LNCaP clone FGC (cell line): Measurements from ENCODE around the gene WNT3A.

ENCODE experiments used
- DNase-seq: peaks from one replicate; pipeline ENCODE4 v3.0.0-alpha.2; 2011; ENCODE audit warnings: low read depth
- H3K4me3 ChIP-seq: 2 replicates; pipeline ENCODE4 v1.5.1; 2011; ENCODE audit warnings: mild to moderate bottlenecking, low read depth, low read length, control low read depth
- TF ChIP-seq, protein P1 (sequence below): IDR thresholded peaks from 2 replicates; pipeline ENCODE4 v1.5.1; 2012; ENCODE audit warnings: mild to moderate bottlenecking; ENCODE audit not compliant: control insufficient read depth, insufficient read depth; ENCODE audit errors: extremely low read depth

The WNT3A gene

DNA sequence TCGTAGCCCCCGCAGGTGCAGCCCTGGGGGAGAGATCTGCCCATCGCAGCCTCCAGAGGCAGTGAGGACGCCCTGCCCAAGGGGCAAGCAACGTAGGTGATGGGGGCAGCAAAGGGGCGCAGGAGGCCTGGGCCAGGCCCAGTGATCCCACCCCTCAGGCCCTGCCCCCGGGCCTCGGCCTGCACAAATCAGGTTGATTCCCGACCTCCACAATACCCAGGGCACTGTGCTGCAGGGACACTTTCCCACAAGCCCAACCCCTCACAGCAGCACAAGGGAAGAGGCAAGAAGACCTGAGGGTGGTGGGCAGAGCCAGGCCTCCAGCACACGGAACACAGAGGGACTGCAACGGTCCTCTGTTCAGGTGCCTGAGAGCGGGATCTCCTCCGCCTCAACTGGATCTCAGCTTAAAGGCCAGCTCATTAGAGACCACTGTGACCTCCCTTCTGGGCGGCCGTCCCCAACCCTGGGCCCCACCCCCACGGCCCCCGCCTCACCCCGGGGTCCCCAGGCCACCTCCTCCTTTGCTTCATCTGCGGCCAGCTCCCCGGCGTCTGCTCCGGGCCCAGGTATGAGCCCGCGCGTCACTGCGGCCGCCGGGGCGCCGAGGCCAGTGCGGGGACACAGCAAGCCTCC is 74.9 kb downstream of the WNT3A start:
- no peak for DNase-seq
- H3K4me3 ChIP-seq: peak overlapping the region; percentile 97
- TF ChIP-seq, protein P1, sequence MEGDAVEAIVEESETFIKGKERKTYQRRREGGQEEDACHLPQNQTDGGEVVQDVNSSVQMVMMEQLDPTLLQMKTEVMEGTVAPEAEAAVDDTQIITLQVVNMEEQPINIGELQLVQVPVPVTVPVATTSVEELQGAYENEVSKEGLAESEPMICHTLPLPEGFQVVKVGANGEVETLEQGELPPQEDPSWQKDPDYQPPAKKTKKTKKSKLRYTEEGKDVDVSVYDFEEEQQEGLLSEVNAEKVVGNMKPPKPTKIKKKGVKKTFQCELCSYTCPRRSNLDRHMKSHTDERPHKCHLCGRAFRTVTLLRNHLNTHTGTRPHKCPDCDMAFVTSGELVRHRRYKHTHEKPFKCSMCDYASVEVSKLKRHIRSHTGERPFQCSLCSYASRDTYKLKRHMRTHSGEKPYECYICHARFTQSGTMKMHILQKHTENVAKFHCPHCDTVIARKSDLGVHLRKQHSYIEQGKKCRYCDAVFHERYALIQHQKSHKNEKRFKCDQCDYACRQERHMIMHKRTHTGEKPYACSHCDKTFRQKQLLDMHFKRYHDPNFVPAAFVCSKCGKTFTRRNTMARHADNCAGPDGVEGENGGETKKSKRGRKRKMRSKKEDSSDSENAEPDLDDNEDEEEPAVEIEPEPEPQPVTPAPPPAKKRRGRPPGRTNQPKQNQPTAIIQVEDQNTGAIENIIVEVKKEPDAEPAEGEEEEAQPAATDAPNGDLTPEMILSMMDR: no peak

DNA sequence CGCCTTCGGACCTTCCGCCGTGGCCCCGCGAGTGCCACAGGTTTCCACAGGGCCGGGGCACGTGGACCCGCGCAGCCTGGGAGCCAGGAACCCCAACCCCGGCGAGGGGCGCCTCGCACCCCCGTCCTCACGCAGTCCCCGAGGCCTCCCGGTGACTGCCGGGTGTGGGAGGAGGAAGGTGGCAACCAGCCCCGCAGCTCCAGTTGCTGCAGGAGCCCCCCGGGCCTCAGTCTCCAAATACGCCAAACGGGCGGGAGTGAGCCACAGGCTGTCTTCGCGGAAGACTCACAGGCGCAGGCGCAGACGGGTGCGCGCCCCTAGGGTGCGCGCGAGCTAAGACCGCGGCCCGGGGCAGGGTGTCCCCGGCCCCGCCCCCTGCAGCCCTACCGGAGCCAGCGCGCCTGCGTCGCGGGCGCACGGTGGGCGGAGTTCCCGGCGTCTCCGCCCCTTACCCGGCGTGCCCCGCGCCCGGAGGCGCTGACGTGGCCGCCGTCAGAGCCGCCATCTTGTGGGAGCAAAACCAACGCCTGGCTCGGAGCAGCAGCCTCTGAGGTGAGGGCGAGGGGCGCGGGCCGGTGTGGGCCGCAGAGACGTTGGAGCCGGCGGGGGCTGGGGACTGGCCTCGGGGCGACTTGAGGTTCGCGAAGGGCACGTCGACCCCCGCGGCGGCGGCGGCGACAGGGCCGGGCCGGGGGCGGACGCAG is 75.6 kb downstream of the WNT3A start, which contains the start of gene ARF1:
Gene ARF1, plus strand, starts transcription at position 495 of the 704 bp plus-strand sequence. CDS start 14,407 bp downstream, outside the sequence.
- H3K4me3 ChIP-seq: peak within 1 kb of the TSS; percentile 97
- TF ChIP-seq, protein P1: no peak
- DNase-seq: peak; percentile 59

DNA sequence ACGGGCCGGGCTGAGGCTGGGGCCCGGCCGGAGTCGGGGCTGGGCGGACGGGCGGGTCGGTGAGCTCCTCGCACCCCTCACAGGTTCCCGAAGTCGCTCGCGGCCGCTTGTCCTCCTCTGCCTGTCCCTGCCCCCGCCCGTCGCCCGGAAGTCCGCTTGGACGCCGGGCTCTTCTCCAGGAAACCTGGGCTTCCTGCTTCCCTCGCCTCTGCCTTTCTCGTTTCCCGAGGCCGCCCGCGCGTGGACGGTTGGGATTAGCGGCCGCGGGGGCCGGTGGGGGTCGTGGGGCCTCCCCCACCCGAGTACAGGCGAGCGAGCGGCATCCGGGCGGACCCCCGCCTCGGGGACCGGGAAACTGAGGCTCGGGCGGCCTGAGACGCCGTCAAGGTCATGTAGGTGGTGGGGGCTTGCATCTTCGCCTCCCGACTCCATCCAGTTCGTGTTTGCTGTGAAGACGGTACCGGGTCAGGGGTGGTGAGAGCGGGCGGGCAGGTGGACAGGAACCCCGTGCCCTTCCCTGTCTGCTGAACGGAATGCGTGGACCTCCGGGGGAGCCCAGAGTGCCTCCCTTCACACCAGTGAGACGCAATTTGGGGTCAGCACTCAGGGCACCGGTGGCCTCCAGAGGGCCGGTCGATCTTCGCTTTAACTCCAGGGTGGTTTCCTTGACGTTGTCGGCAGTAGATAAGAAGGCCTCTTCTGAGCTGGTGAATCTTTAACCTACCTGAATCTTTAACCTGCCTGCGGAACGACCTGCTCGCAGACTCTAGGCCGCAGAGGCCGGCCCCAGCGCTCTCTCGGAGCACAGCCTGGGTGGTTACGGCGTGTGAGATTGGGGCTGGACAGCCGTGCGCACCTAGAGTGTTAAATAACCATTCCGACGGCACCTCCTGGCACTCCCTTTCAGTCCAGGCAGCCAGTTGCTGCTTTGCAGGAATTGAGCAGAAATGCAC is 76.4 kb downstream of the WNT3A start:
- H3K4me3 ChIP-seq: peak overlapping the region; percentile 97
- TF ChIP-seq, protein P1: no peak
- no peak for DNase-seq

DNA sequence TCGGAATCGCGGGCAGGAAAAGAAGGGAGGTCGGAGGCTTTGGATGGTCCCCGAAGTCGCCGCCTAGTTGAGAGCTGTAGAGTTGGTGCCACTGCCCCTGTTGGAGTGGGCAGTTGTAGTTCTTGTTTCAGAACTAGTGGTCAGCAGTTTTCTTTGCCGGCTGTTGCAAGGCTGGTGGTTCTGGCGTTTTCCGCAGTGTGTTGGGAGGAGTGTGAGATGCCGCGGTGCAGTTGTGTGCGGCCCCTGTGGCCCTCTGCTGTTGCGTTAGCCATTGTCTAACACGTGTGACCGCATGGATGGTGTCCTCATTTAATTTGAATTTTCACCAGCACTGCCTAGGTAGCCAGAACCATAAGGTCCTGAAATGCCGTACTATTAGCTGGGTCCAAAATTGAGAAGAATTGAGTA is 77.1 kb downstream of the WNT3A start:
- TF ChIP-seq, protein P1: no peak
- DNase-seq: no peak
- H3K4me3 ChIP-seq: peak overlapping the region; percentile 97

DNA sequence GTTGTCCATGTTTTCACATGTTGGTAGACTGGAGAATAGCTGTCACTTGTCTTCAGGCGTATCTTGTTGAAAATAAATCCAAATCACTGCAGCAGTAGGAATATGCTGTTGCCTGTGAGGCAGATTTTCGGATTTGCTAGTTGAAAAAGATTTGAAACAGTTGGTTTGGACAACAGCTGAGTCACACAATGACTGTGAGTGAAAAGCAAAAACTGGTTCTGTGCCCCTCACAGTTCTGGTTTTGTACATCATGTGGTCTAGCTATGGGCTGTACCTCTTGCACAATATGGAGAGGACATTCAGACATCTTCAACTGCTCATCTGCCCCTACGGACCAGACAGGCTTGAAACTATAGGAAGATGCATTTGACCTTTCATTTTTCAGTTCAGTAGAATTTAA is 77.5 kb downstream of the WNT3A start:
- DNase-seq: no peak
- TF ChIP-seq, protein P1: no peak

DNA sequence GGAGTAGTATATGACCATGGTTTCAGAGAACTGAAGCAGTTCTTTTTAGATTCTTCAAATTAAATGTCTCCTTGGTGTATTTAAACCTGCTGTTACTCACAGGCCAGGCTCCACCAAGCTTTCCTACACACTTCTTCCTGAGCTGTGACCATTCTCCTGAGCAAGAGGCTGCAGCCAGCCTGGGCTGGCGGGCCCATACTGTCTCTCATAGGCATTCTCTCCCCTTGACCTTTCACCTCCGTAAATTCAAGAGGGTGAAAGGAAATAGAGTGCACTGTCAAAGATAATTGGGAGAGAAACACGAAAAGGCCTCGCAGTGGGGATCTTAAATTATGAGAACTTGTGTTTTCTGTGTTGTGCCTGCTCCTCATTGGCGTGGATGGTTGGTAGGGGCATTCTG is 78.0 kb downstream of the WNT3A start:
- DNase-seq: no peak
- peak overlapping the region; percentile 97 for H3K4me3 ChIP-seq

More for the DNA sequence above, 77.5 kb downstream of the WNT3A start:
- H3K4me3 ChIP-seq: peak overlapping the region; percentile 97

More for the DNA sequence above, 78.0 kb downstream of the WNT3A start:
- TF ChIP-seq, protein P1: no peak
